Thyroid gland (tissue), 4 donors: Measurements from ENCODE around the gene TRAP1.

Experiments used
- CTCF ChIP-seq, 6 experiments: fragments of 200-600 bp in 3 of 6; fragments of 450-650 bp in 3 of 6; sonication (generic) in 3 of 6; IDR thresholded peaks; one replicate each; pipeline ENCODE4 v1.5.1; 2016 to 2019; ENCODE audit warnings: antibody characterized with exemption in 6 of 6, mild to moderate bottlenecking in 2 of 6, inconsistent platforms in 1 of 6, moderate library complexity in 1 of 6
- POLR2A ChIP-seq, 2 donors: fragments of 450-650 bp; IDR thresholded peaks; one replicate each; pipeline ENCODE4 v1.6.1; 2017; ENCODE audit warnings: antibody characterized with exemption in 2 of 2, mild to moderate bottlenecking in 2 of 2, moderate library complexity in 1 of 2

- no peak for TF ChIP-seq CTCF (IDR thresholded peaks at IDR 0.05)
- TF ChIP-seq POLR2A (IDR thresholded peaks at IDR 0.05) = no peak
Measured at GRCh38 chr16:3642397-3643094, 74.8 kb downstream of the TRAP1 start.
